GM18502 (cell line): Measurements from ENCODE around the gene EXT2.

ENCODE experiments used
- ATAC-seq: cut with Tn5 transposase; IDR thresholded peaks from one replicate; pipeline ENCODE4 v1.9.1; 2021; ENCODE audit warnings: mild to moderate bottlenecking; ENCODE audit not compliant: unreplicated experiment, poor library complexity

The EXT2 gene

GRCh38 chr11:44095506-44096359 lies at the start of gene EXT2:
TSS of gene EXT2 (plus strand) at chr11:44095678. CDS start at chr11:44107713, 12,035 bp downstream.
- peak; percentile 93 for ATAC-seq

GRCh38 chr11:44046182-44046581 lies 49.3 kb upstream of the EXT2 start:
- no peak for ATAC-seq

GRCh38 chr11:44047298-44047697 lies 48.2 kb upstream of the EXT2 start:
- no peak for ATAC-seq

- ATAC-seq: no peak
Measured at GRCh38 chr11:44047931-44048431, 47.5 kb upstream of the EXT2 start, which contains the start of gene ACCSL. TSS of gene ACCSL (plus strand) at chr11:44047981. CDS start at chr11:44048037, 56 bp downstream.

- no peak for ATAC-seq
Measured at GRCh38 chr11:44049832-44050231, 45.6 kb upstream of the EXT2 start.

- no peak for ATAC-seq
Measured at GRCh38 chr11:44051171-44051570, 44.3 kb upstream of the EXT2 start.

GRCh38 chr11:44057340-44057739 lies 38.1 kb upstream of the EXT2 start:
- no peak for ATAC-seq

- ATAC-seq: no peak
Measured at GRCh38 chr11:44058275-44058674, 37.2 kb upstream of the EXT2 start.

- no peak for ATAC-seq
Measured at GRCh38 chr11:44065161-44065661, 30.3 kb upstream of the EXT2 start.

- ATAC-seq: peak; percentile 97
Measured at GRCh38 chr11:44065841-44066731, 29.4 kb upstream of the EXT2 start, which contains the start of gene ACCS. TSS of gene ACCS (plus strand) at chr11:44066270. CDS start at chr11:44067628, 1,358 bp downstream.

GRCh38 chr11:44066732-44067141 lies 28.7 kb upstream of the EXT2 start:
- ATAC-seq: no peak

- ATAC-seq: no peak
Measured at GRCh38 chr11:44067266-44067665, 28.2 kb upstream of the EXT2 start.

- no peak for ATAC-seq
Measured at GRCh38 chr11:44068180-44068579, 27.3 kb upstream of the EXT2 start.

GRCh38 chr11:44071157-44071556 lies 24.3 kb upstream of the EXT2 start:
- no peak for ATAC-seq

- ATAC-seq: no peak
Measured at GRCh38 chr11:44072757-44073658, 22.5 kb upstream of the EXT2 start.

- ATAC-seq: no peak
Measured at GRCh38 chr11:44078794-44079193, 16.7 kb upstream of the EXT2 start.

GRCh38 chr11:44079376-44079775 lies 16.1 kb upstream of the EXT2 start:
- ATAC-seq: no peak

GRCh38 chr11:44080951-44081350 lies 14.5 kb upstream of the EXT2 start:
- no peak for ATAC-seq

GRCh38 chr11:44082645-44083044 lies 12.8 kb upstream of the EXT2 start:
- ATAC-seq: no peak

GRCh38 chr11:44083433-44083832 lies 12.0 kb upstream of the EXT2 start:
- no peak for ATAC-seq
